Keratinocyte (primary cell): ENCODE results near the gene LRRC4C. TPM values are rescaled to one million over a fixed set of nuclear protein-coding genes. Genes with fewer than 3 reads are reported as not detected.

Experiments
- DNase-seq: peaks from one replicate; pipeline ENCODE4 v3.0.0-alpha.2; 2011; ENCODE audit warnings: low read depth, missing footprints, low spot score
- FAIRE-seq: peaks from 2 replicates; lab custom pipeline; 2011; peaks lifted over from hg19 to GRCh38; lab: Jason Lieb, UNC
- H2AFZ ChIP-seq: 2 replicates; pipeline ENCODE4 v1.6.0; 2012; ENCODE audit warnings: low read length, control low read depth, inconsistent platforms; ENCODE audit not compliant: control insufficient read depth
- H3K27ac ChIP-seq: 2 replicates; pipeline ENCODE4 v1.5.1; 2011; ENCODE audit warnings: low read length; ENCODE audit not compliant: control insufficient read depth, insufficient read depth
- H3K27me3 ChIP-seq: 3 replicates; pipeline ENCODE4 v1.6.0; 2011; ENCODE audit warnings: low read length; ENCODE audit not compliant: control insufficient read depth, insufficient read depth; ENCODE audit errors: extremely low read depth
- H3K36me3 ChIP-seq, 2 experiments: 2 replicates in 1 of 2; 3 replicates in 1 of 2; pipeline ENCODE4 v1.5.1; 2011; ENCODE audit warnings: low read length in 2 of 2, mild to moderate bottlenecking in 1 of 2; ENCODE audit not compliant: control insufficient read depth in 2 of 2, insufficient read depth in 2 of 2; ENCODE audit errors: extremely low read depth in 1 of 2
- H3K4me1 ChIP-seq: 3 replicates; pipeline ENCODE4 v1.5.1; 2011; ENCODE audit warnings: low read length; ENCODE audit not compliant: control insufficient read depth, insufficient read depth; ENCODE audit errors: extremely low read depth
- H3K4me2 ChIP-seq: 3 replicates; pipeline ENCODE4 v1.6.0; 2011; ENCODE audit warnings: low read depth, low read length; ENCODE audit not compliant: control insufficient read depth, insufficient read depth; ENCODE audit errors: extremely low read depth
- H3K4me3 ChIP-seq, 3 experiments: fragments of 200-600 bp in 1 of 3; sonication (generic) in 1 of 3; 2 replicates in 2 of 3; 3 replicates in 1 of 3; pipeline ENCODE4 v1.5.1; 2011 to 2016; ENCODE audit warnings: low read length in 3 of 3, mild to moderate bottlenecking in 3 of 3, control low read depth in 2 of 3, inconsistent platforms in 1 of 3, low read depth in 1 of 3, mixed read lengths in 1 of 3, mixed run types in 1 of 3, moderate library complexity in 1 of 3; ENCODE audit not compliant: control insufficient read depth in 2 of 3, insufficient read depth in 2 of 3; ENCODE audit errors: extremely low read depth in 1 of 3
- H3K79me2 ChIP-seq: 2 replicates; pipeline ENCODE4 v1.6.0; 2012; ENCODE audit warnings: low read length; ENCODE audit not compliant: control insufficient read depth, insufficient read depth
- H3K9ac ChIP-seq: 3 replicates; pipeline ENCODE4 v1.6.0; 2011; ENCODE audit warnings: low read length; ENCODE audit not compliant: control insufficient read depth, insufficient read depth; ENCODE audit errors: extremely low read depth
- H3K9me1 ChIP-seq: 3 replicates; pipeline ENCODE4 v1.6.0; 2011; ENCODE audit warnings: low read length; ENCODE audit not compliant: control insufficient read depth, insufficient read depth; ENCODE audit errors: extremely low read depth
- H3K9me3 ChIP-seq: 2 replicates; pipeline ENCODE4 v1.5.1; 2012; ENCODE audit warnings: low read depth, low read length; ENCODE audit not compliant: control insufficient read depth
- H4K20me1 ChIP-seq: 3 replicates; pipeline ENCODE4 v1.6.0; 2011; ENCODE audit warnings: low read length; ENCODE audit not compliant: control insufficient read depth, insufficient read depth; ENCODE audit errors: extremely low read depth
- EZH2 ChIP-seq: IDR thresholded peaks from one replicate; pipeline ENCODE4 v1.6.1; 2012; ENCODE audit warnings: inconsistent platforms, mild to moderate bottlenecking, low read length, moderate library complexity
- dilution Hi-C: fragments of 300-500 bp; cut with MboI; formaldehyde crosslinking; loops from one replicate; pipeline ENCODE4 v1.7.0; 2020; ENCODE audit warnings: low sequenced_read_pairs; ENCODE audit not compliant: extremely low pct_ligation_motif_present
- polyA plus RNA-seq, 5 experiments: library from polyadenylated mRNA; depleted of rRNA in 3 of 5; stranded (reverse) in 3 of 5; stranded (forward) in 1 of 5; unstranded in 1 of 5; fragments of >200 nt; gene quantifications; 1 replicate in 1 of 5; 2 replicates in 3 of 5; 3 replicates in 1 of 5; pipeline versions ENCODE4 v1.2.1 to v1.2.3, GENCODE V29; 2011 to 2012; ENCODE audit warnings: missing spikeins in 2 of 5, low read depth in 1 of 5, low replicate concordance in 1 of 5
- TF ChIP-seq, protein P1 (sequence below), 3 experiments: IDR thresholded peaks in 1 of 3; conservative IDR thresholded peaks in 1 of 3; optimal IDR thresholded peaks in 1 of 3; 2 replicates in 2 of 3; 3 replicates in 1 of 3; pipeline versions ENCODE3 to v1.5.1; 2011; ENCODE audit warnings: low read length in 3 of 3, mild to moderate bottlenecking in 3 of 3, moderate library complexity in 2 of 3, control low read depth in 1 of 3, inconsistent platforms in 1 of 3; ENCODE audit not compliant: insufficient read depth in 2 of 3; ENCODE audit errors: extremely low read depth in 1 of 3

LRRC4C gene
- polyA plus RNA-seq, 1 donor (not counting 4 experiments of a cell fraction or from before 2014, with no cell fraction given): not detected

DNA sequence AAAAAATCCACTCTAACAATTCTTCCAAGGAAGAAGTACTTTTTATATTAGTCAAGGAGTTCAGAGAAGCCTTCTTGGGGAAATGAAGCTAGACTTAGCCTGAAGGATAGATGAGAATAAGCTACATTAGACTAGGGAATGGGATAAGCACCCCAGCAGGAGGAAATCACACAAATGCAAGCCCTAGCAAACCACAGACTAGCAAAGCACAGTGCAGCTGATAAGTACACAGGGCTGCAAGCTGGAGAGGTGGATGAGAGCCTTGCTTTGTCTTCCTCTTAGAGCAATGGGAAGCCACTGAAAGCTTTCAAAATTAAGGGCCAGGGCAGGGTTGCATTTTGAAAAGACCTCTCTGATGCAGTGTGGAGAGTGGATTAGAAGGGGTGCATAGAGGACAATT, 946.2 kb downstream of the LRRC4C start:
- dilution Hi-C loops: no loop called here
- H4K20me1 ChIP-seq: no peaks in the 10 kb centered on the region
- H3K36me3 ChIP-seq: no peaks in the 10 kb centered on the region
- TF ChIP-seq EZH2: no peak
- TF ChIP-seq, protein P1, sequence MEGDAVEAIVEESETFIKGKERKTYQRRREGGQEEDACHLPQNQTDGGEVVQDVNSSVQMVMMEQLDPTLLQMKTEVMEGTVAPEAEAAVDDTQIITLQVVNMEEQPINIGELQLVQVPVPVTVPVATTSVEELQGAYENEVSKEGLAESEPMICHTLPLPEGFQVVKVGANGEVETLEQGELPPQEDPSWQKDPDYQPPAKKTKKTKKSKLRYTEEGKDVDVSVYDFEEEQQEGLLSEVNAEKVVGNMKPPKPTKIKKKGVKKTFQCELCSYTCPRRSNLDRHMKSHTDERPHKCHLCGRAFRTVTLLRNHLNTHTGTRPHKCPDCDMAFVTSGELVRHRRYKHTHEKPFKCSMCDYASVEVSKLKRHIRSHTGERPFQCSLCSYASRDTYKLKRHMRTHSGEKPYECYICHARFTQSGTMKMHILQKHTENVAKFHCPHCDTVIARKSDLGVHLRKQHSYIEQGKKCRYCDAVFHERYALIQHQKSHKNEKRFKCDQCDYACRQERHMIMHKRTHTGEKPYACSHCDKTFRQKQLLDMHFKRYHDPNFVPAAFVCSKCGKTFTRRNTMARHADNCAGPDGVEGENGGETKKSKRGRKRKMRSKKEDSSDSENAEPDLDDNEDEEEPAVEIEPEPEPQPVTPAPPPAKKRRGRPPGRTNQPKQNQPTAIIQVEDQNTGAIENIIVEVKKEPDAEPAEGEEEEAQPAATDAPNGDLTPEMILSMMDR (optimal IDR thresholded peaks at IDR 0.05 in 1 of 3, IDR thresholded peaks at IDR 0.05 in 1 of 3, conservative IDR thresholded peaks at IDR 0.05 in 1 of 3; ENCODE audit: extremely low read depth in 1 of 3, insufficient read depth in 2 of 3, low read length in 3 of 3): no peak
- no peak overlapping the region for H3K9ac ChIP-seq
- H2AFZ ChIP-seq: no peak overlapping the region
- no peaks in the 10 kb centered on the region for H3K9me3 ChIP-seq
- H3K9me1 ChIP-seq: no peaks in the 10 kb centered on the region
- H3K27me3 ChIP-seq: no peaks in the 10 kb centered on the region
- FAIRE-seq: no peak
- no peaks in the 10 kb centered on the region for H3K79me2 ChIP-seq
- no peak overlapping the region for H3K4me2 ChIP-seq
- no peaks in the 10 kb centered on the region for H3K4me1 ChIP-seq
- no peak overlapping the region for H3K27ac ChIP-seq
- DNase-seq: no peak
- H3K4me3 ChIP-seq: no peak overlapping the region

DNA sequence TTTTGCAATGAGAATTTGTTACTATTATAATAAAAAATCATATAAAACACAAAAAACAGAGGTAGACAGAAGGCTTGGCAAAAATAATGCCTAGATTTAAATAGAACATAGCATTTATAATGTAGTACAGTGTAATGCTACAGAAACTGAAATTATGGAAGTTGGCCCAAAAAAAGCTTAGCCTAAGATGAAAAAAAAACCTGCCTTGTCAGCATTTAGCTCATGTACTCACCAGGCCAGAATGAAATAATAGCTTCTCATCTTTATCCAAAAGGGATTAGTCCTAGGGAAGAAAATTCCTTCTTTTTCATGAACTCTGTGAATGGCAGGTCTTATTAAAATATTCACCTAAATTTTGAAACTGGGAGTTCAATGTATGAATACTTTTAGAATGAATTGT, 951.1 kb downstream of the LRRC4C start:
- H2AFZ ChIP-seq: no peak overlapping the region
- TF ChIP-seq, protein P1 (optimal IDR thresholded peaks at IDR 0.05 in 1 of 3, IDR thresholded peaks at IDR 0.05 in 1 of 3, conservative IDR thresholded peaks at IDR 0.05 in 1 of 3; ENCODE audit: extremely low read depth in 1 of 3, insufficient read depth in 2 of 3, low read length in 3 of 3): no peak
- no peak for TF ChIP-seq EZH2
- no peaks in the 10 kb centered on the region for H3K4me1 ChIP-seq
- no peaks in the 10 kb centered on the region for H3K9me3 ChIP-seq
- no peaks in the 10 kb centered on the region for H3K79me2 ChIP-seq
- FAIRE-seq (no peak), DNase-seq (no peak)
- no peak overlapping the region for H3K4me2 ChIP-seq
- H3K27ac ChIP-seq: no peak overlapping the region
- H4K20me1 ChIP-seq: no peaks in the 10 kb centered on the region
- no peak overlapping the region for H3K9ac ChIP-seq
- no peaks in the 10 kb centered on the region for H3K27me3 ChIP-seq
- no peaks in the 10 kb centered on the region for H3K9me1 ChIP-seq
- no peaks in the 10 kb centered on the region for H3K36me3 ChIP-seq
- dilution Hi-C loops: no loop called here
- H3K4me3 ChIP-seq: no peak overlapping the region
